ENCODE data around the gene CD200. TPM values are rescaled to one million over a fixed set of nuclear protein-coding genes. Genes with fewer than 3 reads are reported as not detected.
A peak's percentile ranks its signal among the peaks of the same experiment; 100 is the strongest.

Gene CD200
- total RNA-seq, 1 donor from 2014 or later, result 4.4 TPM

DNA sequence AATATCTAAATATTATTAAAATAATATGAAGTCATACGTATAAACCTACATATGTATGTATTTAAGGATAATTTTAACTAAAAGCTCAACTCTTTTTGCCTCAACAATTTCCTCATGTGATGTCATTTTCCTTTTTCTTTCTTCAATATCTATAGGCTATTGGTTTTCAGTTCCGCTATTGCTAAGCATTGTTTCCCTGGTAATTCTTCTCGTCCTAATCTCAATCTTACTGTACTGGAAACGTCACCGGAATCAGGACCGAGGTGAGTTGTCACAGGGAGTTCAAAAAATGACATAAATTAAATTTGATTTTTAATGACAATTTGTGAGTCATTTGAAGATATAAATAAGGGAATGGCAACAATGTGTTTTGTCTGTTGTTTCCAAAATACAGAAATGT, 16.6 kb downstream of the CD200 start:
- intact Hi-C loops (cut with DNase I), result no loop called here
- Histone ChIP-seq H3K27ac (no peak overlapping the region), H3K9me3 (no peaks in the 10 kb centered on the region), H3K27me3 (ENCODE audit: low read depth) (no peaks in the 10 kb centered on the region), H3K4me1 (no peaks in the 10 kb centered on the region), H3K4me3 (no peak overlapping the region), H3K36me3 (no peaks in the 10 kb centered on the region)
- ATAC-seq (no peak), DNase-seq (no peak)
- TF ChIP-seq, protein P1, sequence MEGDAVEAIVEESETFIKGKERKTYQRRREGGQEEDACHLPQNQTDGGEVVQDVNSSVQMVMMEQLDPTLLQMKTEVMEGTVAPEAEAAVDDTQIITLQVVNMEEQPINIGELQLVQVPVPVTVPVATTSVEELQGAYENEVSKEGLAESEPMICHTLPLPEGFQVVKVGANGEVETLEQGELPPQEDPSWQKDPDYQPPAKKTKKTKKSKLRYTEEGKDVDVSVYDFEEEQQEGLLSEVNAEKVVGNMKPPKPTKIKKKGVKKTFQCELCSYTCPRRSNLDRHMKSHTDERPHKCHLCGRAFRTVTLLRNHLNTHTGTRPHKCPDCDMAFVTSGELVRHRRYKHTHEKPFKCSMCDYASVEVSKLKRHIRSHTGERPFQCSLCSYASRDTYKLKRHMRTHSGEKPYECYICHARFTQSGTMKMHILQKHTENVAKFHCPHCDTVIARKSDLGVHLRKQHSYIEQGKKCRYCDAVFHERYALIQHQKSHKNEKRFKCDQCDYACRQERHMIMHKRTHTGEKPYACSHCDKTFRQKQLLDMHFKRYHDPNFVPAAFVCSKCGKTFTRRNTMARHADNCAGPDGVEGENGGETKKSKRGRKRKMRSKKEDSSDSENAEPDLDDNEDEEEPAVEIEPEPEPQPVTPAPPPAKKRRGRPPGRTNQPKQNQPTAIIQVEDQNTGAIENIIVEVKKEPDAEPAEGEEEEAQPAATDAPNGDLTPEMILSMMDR (IDR thresholded peaks at IDR 0.05), result no peak

DNA sequence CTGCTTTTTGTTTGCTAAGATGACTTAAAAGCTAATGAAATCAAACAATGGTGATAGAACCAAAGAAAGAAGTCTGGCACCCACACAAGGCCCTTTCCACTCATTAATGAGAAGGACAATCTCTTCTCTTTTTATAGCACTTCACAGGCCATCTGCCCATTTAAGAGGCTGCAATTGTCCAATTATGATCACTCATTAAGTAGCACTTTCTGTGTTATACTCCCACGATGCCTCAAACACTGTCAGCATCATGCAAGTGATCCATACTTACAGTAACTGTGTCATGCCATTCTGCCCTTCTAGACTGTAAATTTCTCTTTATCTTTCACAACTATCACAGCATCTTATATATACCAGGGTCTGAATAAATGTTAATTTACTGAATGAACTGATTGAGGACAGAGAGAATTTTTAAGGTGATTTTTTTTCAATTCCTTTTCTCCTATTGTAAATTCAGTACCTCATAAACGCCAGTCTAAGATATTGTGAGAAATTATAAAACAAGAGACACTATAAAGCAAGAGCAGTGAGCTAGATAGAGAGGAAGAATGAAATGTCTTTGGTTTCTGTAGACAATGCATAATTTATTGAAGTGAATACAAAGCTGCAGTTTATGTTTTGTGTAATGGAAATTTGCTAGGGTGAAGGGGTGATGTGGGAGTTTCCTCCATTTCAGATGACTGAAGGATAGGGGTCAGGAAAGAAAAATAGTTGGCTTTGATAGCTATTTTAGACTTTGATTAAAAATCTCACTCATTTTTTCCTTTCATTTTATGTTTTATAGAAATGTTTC, 17.3 kb downstream of the CD200 start:
- no peaks in the 10 kb centered on the region for H3K36me3 ChIP-seq
- no peak overlapping the region for H3K4me3 ChIP-seq
- no peak for ATAC-seq
- peak overlapping the region; percentile 13 for H3K27ac ChIP-seq
- intact Hi-C loops (cut with DNase I), result no loop called here
- no peaks in the 10 kb centered on the region for H3K4me1 ChIP-seq
- no peaks in the 10 kb centered on the region for H3K9me3 ChIP-seq
- TF ChIP-seq, protein P1 (IDR thresholded peaks at IDR 0.05), result no peak
- no peaks in the 10 kb centered on the region for H3K27me3 ChIP-seq (ENCODE audit: low read depth)
- no peak for DNase-seq

DNA sequence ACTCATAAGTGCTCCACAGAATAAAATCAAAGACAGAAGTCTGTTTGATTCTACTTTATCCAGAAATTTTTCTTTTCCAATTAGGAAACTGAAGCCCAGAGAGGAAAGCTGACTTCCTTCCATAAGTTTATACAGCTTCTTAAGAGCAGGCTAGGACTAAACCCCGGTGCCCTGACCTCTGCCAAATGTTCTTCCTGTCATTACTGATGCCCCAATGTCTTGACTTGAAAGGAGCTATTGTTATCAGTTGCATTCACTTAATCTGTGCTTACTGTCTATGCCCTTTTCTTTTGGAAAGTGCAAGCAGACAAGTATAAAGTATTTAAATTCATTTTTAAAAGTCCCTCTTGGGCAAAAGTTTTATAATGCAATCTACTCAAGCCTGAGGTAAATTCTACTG, 18.1 kb downstream of the CD200 start:
- ATAC-seq (no peak), DNase-seq (no peak)
- TF ChIP-seq, protein P1 (IDR thresholded peaks at IDR 0.05), result no peak
- Histone ChIP-seq H3K4me3 (no peak overlapping the region), H3K9me3 (no peaks in the 10 kb centered on the region), H3K4me1 (no peaks in the 10 kb centered on the region), H3K27me3 (ENCODE audit: low read depth) (no peaks in the 10 kb centered on the region), H3K27ac (peak overlapping the region; percentile 13), H3K36me3 (no peaks in the 10 kb centered on the region)
- intact Hi-C loops (cut with DNase I), result no loop called here

DNA sequence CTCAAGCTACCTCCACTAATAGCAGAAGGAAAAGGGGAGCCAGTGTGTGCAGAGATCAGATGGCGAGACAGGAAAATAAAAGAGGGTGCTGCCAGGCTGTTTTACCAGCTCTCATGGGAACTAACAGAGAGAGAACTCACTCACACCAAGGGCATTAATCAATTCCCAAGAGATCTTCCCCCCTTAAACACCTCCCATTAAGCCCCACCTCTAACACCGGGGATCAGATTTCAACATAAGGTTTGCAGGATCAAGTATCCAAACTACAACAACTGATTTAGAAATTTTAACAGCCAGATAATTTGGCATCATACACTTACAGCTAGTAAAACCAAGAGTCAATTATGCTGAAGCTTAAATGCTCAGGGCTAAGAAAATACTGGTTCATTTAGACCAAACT, 18.9 kb downstream of the CD200 start:
- no peak for DNase-seq
- H3K27me3 ChIP-seq (ENCODE audit: low read depth), result no peaks in the 10 kb centered on the region
- no peaks in the 10 kb centered on the region for H3K36me3 ChIP-seq
- TF ChIP-seq, protein P1 (IDR thresholded peaks at IDR 0.05), result no peak
- no peak overlapping the region for H3K4me3 ChIP-seq
- no peak overlapping the region for H3K27ac ChIP-seq
- no peaks in the 10 kb centered on the region for H3K4me1 ChIP-seq
- ATAC-seq, result no peak
- H3K9me3 ChIP-seq, result no peaks in the 10 kb centered on the region
- intact Hi-C loops (cut with DNase I), result no loop called here

DNA sequence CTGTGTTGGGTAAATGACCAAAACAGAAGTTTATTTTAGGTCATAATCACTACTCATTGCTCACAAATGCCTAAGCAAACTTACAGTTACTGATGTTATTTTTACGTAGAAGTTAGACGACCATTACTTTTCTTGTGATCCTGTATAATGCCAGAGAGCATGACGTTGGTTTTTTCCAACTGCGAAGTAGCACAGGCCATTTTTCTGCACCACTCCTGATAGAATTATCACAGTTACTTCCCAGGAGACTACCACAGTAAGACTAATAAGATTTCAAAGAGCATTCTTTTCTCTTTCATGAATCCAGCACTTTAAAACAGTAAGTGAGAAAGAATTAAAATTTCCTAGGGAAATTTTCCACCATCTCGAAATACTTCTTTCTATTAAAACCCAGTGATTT, 19.8 kb downstream of the CD200 start:
- no peak for DNase-seq
- H3K27ac ChIP-seq, result no peak overlapping the region

More for the DNA sequence above, 19.8 kb downstream of the CD200 start:
- no peak for ATAC-seq
- Histone ChIP-seq H3K9me3 (no peaks in the 10 kb centered on the region), H3K4me1 (no peaks in the 10 kb centered on the region), H3K36me3 (no peaks in the 10 kb centered on the region), H3K27me3 (ENCODE audit: low read depth) (no peaks in the 10 kb centered on the region), H3K4me3 (no peak overlapping the region)
- intact Hi-C loops (cut with DNase I), result no loop called here
- TF ChIP-seq, protein P1 (IDR thresholded peaks at IDR 0.05), result no peak
